GM19099 (cell line): ENCODE results near the gene PGRMC2.

Experiments used
- POLR2A ChIP-seq: IDR thresholded peaks from 3 replicates; pipeline ENCODE4 v1.6.1; 2011; ENCODE audit warnings: low read depth; ENCODE audit not compliant: insufficient read length; ENCODE audit errors: extremely low read depth

PGRMC2 gene

DNA sequence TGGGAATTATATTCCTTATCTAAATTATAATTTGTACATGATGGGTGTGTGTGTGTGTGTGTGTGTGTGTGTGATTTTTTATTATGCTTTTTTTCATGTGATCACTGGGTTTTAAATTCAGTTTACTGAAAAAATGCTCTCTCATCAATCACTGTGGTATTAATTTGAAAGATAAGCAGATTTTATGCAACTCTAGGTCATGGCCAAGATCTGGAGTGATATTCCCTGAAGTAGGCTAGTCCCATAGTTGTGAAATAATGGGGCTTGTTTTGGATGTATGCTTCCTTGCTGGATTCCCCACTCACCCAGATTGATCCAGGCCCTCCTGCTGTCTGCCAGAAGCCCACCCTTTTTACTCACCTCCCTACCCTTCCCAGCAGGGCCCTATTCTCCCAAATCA lies 22.0 kb upstream of the PGRMC2 start:
- TF ChIP-seq POLR2A = no peak

GRCh38 chr4:128308986-128309385 lies 21.4 kb upstream of the PGRMC2 start:
- TF ChIP-seq POLR2A = no peak

DNA sequence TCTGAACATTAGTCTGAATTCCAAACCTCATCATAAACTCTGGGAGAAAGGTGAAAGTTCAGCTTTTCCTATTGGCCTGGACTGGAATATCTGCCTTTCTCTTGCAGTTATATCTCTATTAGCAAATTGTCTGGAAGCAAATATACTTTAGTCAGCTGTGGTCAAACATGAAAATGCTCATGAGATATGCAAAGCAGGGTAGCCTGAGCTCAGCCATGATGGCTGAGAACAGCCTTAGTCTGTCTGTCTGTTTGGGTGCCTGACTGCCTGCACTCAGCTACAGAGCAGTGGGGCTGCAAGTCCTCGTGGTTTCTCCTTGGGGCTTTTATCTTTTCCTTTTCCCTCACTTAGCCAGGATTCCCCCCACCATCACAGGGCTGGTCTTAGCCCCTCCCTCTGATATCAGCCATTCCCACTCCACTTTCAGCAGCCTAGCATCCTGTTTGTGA lies 19.5 kb upstream of the PGRMC2 start:
- TF ChIP-seq POLR2A = no peak

GRCh38 chr4:128305942-128306341 lies 18.3 kb upstream of the PGRMC2 start:
- TF ChIP-seq POLR2A = no peak

- no peak for TF ChIP-seq POLR2A
Measured at GRCh38 chr4:128303986-128304385, 16.4 kb upstream of the PGRMC2 start.

- TF ChIP-seq POLR2A = no peak
Measured at GRCh38 chr4:128303405-128303785, 15.8 kb upstream of the PGRMC2 start.

GRCh38 chr4:128301979-128302378 lies 14.4 kb upstream of the PGRMC2 start:
- no peak for TF ChIP-seq POLR2A

DNA sequence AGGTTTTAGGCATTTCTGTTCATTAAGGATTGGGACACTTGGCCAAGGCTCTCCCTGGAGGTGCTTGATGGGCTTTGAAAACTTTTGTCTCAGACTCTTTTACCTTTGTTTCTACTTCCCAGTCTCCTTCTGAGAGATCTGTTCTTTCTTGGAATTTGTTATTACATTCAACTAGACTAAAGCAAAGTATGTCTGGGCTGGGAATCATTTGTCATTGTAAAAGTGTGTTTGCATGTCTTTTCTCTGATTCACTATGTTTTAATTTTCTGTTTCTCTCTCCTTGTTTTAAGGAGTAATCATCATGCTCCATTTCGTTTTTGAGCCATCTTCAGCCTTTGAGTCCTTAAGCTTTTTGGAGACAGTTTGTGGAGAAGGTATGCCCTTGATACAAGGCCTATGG lies 12.2 kb upstream of the PGRMC2 start:
- TF ChIP-seq POLR2A = no peak

GRCh38 chr4:128298852-128299251 lies 11.2 kb upstream of the PGRMC2 start:
- TF ChIP-seq POLR2A = no peak

DNA sequence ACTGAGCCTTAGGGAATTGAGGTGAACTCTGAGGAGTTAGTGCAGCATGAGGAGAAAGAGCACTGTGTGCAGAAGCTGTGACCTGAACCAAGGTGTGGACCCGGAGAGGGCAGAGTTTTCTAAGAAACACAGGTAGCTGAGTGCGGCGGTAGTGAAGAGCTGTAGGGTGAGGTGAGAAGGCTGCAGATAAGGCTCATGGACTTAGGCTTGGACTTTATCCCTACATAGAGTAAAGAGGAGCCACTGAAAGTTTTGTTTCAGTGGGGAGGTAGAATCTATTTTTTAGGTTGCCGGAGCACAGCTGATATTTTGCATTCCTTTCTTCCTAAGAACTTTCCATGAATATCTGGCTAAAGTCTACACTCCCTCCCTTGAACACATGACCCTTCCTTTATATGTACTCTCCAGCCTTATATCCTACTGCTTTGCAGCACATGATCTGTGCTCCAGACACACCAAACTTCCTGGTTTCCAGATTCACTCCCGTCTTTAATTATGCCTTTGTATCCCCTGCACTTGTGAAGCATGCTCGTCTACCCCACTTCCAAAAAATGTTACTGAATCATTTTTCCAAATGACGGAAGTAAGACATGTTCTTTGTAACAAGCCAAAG lies 10.6 kb upstream of the PGRMC2 start:
- no peak for TF ChIP-seq POLR2A

DNA sequence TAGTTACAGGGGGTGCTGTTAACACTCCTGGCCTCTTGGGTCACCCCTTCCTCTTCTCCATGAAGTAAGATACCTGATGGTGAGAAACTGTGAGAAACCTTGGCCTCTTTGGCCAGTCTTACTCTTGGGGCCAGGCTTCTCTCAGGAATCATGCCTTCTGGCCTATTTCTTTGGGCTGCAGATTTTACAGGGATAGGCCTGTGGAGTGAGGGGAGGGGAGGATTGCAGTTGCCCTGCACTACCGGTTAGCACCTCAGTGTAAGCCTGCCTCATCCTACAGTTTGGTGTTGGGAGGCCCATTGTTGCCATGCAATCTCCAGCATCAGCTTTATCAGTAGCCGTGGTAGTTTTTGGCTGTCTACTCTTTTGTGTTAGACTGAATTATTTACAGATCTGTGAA lies 7.6 kb upstream of the PGRMC2 start:
- TF ChIP-seq POLR2A = no peak

GRCh38 chr4:128294464-128294863 lies 6.9 kb upstream of the PGRMC2 start:
- TF ChIP-seq POLR2A = no peak

GRCh38 chr4:128292349-128292748 lies 4.7 kb upstream of the PGRMC2 start:
- no peak for TF ChIP-seq POLR2A

- TF ChIP-seq POLR2A = no peak
Measured at GRCh38 chr4:128291096-128291495, 3.5 kb upstream of the PGRMC2 start.

DNA sequence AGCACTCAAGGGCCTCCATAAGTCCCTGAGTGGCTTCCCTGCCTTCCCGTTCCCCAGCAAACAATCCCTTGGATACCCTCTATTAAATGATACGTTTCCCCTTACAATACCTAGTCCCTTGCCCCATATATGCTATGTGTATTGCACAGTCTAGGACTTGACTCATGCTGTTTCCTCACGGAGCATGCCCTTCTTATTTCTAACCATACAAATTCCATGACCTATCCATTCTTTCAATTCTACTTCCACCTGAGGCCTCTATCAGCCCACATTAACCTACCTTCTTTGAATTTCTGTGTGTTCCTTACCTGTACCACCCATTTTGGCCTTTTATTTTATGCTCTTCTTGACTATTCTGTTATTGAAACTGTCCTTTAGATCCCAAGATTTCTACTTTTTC lies 2.9 kb upstream of the PGRMC2 start:
- no peak for TF ChIP-seq POLR2A

DNA sequence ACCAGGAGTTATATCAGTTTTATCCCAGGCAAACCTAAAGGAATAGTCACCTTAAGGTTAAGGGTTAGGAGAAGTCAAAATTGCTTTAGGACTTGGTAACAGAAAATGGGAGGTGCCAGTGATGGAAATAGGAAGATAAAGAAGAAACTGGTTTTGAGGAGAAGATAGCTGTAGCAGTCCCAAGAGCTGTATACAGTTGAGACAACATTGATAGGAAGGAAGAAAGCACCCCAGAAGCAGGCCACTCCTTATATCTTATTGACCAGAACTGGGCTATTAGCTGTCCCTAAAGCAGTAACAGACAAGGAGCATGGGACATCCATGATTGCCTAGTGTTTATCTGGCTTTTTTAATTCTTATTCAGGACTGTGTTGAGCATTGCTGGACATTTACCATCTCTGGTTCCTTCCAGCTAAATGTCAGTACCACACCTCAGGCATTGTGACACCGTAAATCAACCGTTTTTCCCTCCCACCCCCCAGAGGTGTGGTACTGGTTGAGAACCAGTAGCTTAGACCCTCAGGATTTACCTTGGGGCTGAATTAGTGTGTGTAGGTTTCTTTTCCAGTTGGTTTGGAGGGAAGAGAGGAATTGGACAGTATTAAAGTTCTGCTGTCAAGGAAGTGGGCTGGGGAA lies 2.0 kb upstream of the PGRMC2 start:
- TF ChIP-seq POLR2A = no peak

DNA sequence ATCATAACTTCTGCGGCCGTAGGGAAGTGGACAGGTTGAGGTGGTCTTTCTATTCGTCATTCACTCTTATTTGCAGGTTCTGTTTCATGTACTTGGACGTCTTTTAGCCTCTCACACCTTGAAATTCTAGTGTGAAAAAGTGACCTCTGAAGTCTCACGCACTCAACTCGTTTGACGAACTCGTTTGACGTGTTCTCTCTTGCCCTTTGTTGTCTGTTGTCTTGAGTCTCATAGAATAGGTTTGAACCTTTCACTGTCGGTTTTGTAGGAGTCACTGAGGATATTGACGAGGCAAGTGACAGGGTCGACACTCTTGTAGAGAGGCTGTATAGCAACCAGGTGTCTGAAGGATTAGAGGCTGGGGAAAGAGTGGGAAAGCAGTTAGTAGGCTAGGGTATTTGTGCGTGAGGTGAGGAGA lies 1.1 kb upstream of the PGRMC2 start:
- no peak for TF ChIP-seq POLR2A

DNA sequence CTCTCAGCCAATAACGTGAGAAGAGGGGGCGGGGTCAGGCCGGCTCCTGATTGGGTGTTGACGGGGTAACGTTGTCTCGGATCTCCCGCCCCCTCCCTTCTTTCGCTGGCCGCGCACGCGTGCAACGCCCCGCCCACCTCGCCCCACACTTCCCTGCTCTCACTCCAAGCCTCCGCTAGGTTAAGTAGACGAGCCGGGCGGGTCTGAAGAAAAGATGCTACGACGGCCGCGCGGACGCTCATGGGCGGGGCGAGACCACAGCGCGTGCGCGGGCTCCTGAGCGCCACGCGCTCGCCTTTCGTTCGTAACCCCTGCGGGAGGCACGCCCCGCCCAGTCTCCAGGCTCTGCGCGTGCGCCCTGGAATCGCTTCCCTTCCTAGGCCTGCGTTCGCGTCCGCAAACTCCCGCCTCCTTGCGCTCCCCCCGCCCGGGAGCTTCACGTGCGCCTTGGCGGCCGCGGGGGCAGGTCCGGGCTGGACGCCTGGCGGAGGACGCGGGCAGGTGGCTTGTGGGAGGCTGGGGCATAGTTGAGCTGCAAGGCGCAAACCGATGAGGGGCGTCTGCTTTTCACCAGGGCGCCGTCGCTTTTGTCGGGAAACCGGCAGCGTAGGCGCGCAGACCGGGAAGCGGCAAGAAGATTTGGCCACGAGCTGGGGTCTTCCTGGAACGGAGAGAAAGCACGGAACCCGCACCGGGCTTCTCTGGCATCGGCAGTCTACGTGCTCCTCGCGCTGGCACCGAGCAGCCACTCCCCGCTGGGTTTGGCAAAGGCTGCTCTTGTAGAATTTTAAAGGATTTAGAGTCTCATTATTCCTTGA lies 467 bp upstream of the PGRMC2 start:
- peak; percentile 89 for TF ChIP-seq POLR2A
